GM13977 (cell line): Measurements from ENCODE around the gene GNRHR.

Experiments
- DNase-seq: peaks from one replicate; pipeline ENCODE4 v3.0.0; 2012; ENCODE audit warnings: low spot score
- CTCF ChIP-seq: IDR thresholded peaks from 2 replicates; pipeline ENCODE4 v1.5.1; 2012; ENCODE audit warnings: mild to moderate bottlenecking, control low read depth; ENCODE audit not compliant: insufficient read depth; ENCODE audit errors: extremely low read depth, missing control alignments
- in situ Hi-C: fragments of 300-500 bp; cut with MboI; formaldehyde crosslinking; loops from one replicate; pipeline ENCODE4 v1.12.0; 2022; ENCODE audit warnings: low sequenced_read_pairs, low pct_unique_long_range_greater_than_20kb, mixed read lengths, inconsistent platforms; ENCODE audit not compliant: unreplicated experiment

GNRHR gene

DNA sequence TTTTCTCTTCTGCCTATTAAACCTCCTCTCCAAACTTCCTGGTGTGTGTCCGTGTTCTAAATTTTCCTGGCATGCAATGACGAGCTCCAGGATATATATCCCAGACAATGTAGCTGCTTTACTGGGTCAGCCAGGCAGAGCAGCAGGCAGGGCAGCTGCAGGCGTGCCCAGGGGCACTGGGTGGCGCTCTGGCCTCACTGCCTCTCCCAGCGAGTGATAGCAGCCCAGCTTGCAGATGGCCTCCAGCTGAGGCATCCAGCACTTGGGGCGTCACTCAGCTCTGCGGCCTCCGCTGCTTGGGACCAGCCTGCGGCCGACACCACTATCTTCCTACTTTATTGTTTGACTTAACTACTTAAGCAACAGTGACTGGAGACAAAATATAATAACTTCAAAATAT lies 30.2 kb downstream of the GNRHR start:
- no peak for TF ChIP-seq CTCF
- DNase-seq, result no peak
- in situ Hi-C loops, result no loop called here

DNA sequence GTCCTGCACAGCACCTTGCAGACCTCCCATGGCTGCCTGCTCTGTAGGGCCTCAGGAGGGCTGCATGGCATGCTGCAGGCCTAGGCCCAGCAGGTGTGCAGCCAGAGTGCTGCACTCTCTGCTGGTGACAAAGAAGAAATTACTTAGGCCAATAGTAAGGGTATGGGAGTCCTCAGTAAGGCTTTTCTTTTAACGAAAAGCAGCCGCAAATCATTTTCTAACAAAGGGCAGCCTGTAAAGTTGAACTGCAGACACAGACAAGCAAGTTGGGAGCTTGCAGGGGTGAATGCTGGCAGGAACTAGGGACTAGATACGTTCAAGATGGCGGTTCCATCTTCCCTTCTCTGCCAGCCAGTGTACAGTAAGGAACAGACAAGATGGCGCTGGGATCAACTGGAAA lies 30.8 kb downstream of the GNRHR start:
- in situ Hi-C loops, result no loop called here
- no peak for DNase-seq

DNA sequence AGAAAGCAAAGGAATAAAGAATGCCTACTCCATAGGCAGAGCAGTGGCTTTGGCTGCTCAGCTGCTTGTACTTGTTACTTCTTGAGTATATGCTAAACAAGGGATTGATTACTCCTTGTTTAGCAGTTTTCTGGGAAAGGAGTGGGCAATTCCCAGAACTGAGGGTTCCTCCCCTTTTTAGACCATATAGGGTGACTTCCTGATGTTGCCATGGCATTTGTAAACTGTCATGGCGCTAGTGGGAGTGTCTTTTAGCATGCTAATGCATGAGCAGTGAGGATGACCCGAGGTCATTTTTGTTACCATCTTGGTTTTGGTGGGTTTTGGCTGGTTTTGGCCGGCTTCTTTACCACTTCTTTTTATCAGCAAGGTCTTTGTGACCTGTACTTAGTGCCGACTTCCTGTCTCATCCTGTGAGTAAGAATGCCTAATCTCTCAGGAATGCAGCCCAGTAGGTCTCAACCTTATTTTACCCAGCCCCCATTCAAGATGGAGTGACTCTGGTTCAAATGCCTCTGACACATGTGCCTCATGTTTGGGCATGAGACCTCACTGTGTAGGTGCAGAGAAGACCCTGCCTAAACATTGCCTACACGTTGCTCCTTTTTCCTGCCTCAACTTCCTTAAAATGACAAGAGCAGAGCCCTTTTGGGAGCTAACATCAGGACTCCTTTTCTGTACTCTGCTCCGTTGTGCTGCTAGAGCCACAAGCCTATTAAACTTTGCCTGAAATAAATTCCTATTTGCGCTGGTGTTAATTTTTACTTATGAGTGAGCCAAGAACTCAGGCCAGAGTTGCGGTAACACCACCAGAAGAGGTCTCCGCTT lies 32.2 kb downstream of the GNRHR start:
- in situ Hi-C loops, result no loop called here
- DNase-seq, result no peak
- no peak for TF ChIP-seq CTCF

More for the DNA sequence above, 30.8 kb downstream of the GNRHR start:
- no peak for TF ChIP-seq CTCF

DNA sequence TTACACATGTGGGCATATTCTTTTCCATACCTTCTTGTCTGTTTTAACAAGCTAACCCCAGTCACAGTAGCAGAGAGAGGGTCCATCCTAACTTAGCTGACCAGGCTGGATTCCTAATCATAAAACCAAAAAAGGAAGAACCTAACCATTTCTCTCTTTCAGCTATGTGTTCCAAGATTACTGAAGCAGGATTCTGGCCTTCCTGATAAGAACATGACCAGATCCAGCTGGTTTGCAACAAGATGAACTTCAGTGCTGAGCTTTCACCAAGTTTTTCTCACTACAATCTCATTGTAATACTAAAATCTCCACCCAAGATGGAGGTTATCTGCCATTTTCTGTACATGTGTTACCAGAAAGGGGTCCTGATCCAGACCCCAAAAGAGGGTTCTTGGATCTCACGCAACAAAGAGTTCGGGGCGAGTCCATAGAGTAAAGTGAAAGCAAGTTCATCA lies 32.8 kb downstream of the GNRHR start:
- in situ Hi-C loops, result no loop called here
- no peak for DNase-seq
- TF ChIP-seq CTCF, result no peak

DNA sequence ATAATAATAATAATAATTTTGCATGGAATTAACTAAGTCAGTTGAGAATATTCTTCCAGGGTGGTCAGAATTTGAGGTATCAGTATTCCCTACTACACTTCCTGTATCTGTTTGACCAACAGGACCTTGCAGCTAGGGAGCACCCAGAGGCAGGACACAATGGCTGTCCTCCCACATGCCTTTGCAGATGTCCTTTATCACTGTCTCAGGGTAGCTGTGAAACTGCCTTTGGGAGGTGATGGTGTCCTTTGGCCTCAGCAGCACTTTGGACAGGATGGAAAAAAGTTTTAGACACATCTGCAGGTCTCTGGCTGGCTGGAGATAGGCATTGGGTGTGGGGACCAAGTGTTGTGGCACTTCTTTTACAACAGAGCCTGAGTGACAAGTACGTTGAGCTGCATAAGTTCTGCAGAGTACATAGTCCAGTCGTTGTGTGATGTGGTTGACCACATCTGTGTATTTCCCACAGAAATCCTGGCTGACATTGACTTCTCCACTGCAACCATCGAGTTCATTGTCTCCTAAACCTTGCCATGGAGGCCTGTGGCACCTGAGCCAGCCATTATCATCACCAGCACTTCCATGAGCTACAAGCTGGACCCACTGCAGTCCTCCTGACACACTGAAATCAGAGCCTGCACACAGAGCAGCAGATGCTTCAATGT lies 34.1 kb downstream of the GNRHR start:
- no peak for TF ChIP-seq CTCF
- in situ Hi-C loops, result no loop called here

GRCh38 chr4:67718848-67719247 lies 35.3 kb downstream of the GNRHR start:
- in situ Hi-C loops, result no loop called here
- TF ChIP-seq CTCF, result no peak

More for the DNA sequence above, 34.1 kb downstream of the GNRHR start:
- DNase-seq, result no peak

More at GRCh38 chr4:67718848-67719247, 35.3 kb downstream of the GNRHR start:
- DNase-seq, result no peak
